Colonic mucosa (tissue), 4 donors: ENCODE data around the gene ACTRT3. TPM values are rescaled to one million over a fixed set of nuclear protein-coding genes. Genes with fewer than 3 reads are reported as not detected.
"Not testable (repeated sequence)": the region's sequence is repeated elsewhere in the genome, so short reads cannot be mapped to it uniquely, and the experiment has no call there.

Experiments used
- DNase-seq: peaks from one replicate; pipeline ENCODE4 v3.0.0-alpha.2; 2020
- H3K27ac ChIP-seq: fragments of 200-600 bp; one replicate; pipeline ENCODE4 v1.8.0; 2021
- H3K27me3 ChIP-seq: fragments of 200-600 bp; one replicate; pipeline ENCODE4 v1.8.0; 2021
- H3K36me3 ChIP-seq: fragments of 200-600 bp; one replicate; pipeline ENCODE4 v1.8.0; 2021
- H3K4me1 ChIP-seq: fragments of 200-600 bp; one replicate; pipeline ENCODE4 v1.8.0; 2021; ENCODE audit warnings: mild to moderate bottlenecking
- H3K4me3 ChIP-seq: fragments of 200-600 bp; one replicate; pipeline ENCODE4 v1.8.0; 2021
- H3K9ac ChIP-seq, 2 donors: one replicate each; pipeline ENCODE4 v1.7.0; 2013; ENCODE audit warnings: control low read depth in 2 of 2, low read depth in 2 of 2, low read length in 2 of 2
- H3K9me3 ChIP-seq: fragments of 200-600 bp; one replicate; pipeline ENCODE4 v1.8.0; 2021
- CTCF ChIP-seq: fragments of 200-600 bp; IDR thresholded peaks from one replicate; pipeline ENCODE4 v1.8.0; 2022; ENCODE audit warnings: antibody characterized with exemption, mild to moderate bottlenecking
- intact Hi-C: fragments of 100-400 bp; cut with DNase I; formaldehyde crosslinking; loops from one replicate; pipeline ENCODE4 v1.14.1; 2022
- total RNA-seq, 2 donors: library from RNA; stranded (reverse); fragmentation: NEBNext Ultra II Directional in 1 of 2; extraction: Animal tissue kit (Norgen Biotek cat#: 25700) in 1 of 2; gene quantifications; one replicate each; pipeline ENCODE4 v1.2.1, GENCODE V29; 2021
- donor health status: healthy.
- donor health status: DM: no; HTN: no; CAD: no.
- donor health status: DM: no; HTN: no; CAD: no.

Gene ACTRT3
- total RNA-seq, 2 donors from 2014 or later, result 1.2 to 1.6 TPM

- Histone ChIP-seq H3K27me3 (no peaks in the 10 kb centered on the region), H3K9ac (no peak overlapping the region), H3K4me3 (no peak overlapping the region), H3K4me1 (no peaks in the 10 kb centered on the region), H3K36me3 (no peaks in the 10 kb centered on the region), H3K9me3 (no peaks in the 10 kb centered on the region), H3K27ac (no peak overlapping the region)
- no peak for DNase-seq
- intact Hi-C loops, result no loop called here
- TF ChIP-seq CTCF, result no peak
Measured at GRCh38 chr3:169748670-169749069, 20.7 kb downstream of the ACTRT3 start.

- intact Hi-C loops, result no loop called here
- Histone ChIP-seq H3K36me3 (no peaks in the 10 kb centered on the region), H3K27ac (no peak overlapping the region), H3K4me3 (no peak overlapping the region), H3K9ac (no peak overlapping the region), H3K27me3 (no peaks in the 10 kb centered on the region), H3K4me1 (no peaks in the 10 kb centered on the region), H3K9me3 (no peaks in the 10 kb centered on the region)
- TF ChIP-seq CTCF, result no peak
- DNase-seq, result no peak
Measured at GRCh38 chr3:169746924-169747323, 22.4 kb downstream of the ACTRT3 start.

- H3K36me3 ChIP-seq, result no peaks in the 10 kb centered on the region
- TF ChIP-seq CTCF, result peak; percentile 17
- DNase-seq, result no peak
- no peaks in the 10 kb centered on the region for H3K9me3 ChIP-seq
- H3K27ac ChIP-seq, result no peak overlapping the region
- H3K4me3 ChIP-seq, result no peak overlapping the region
- H3K4me1 ChIP-seq, result no peaks in the 10 kb centered on the region
- H3K9ac ChIP-seq, result no peak overlapping the region
- no peaks in the 10 kb centered on the region for H3K27me3 ChIP-seq
- intact Hi-C loops, result no loop called here
Measured at GRCh38 chr3:169744366-169745054, 24.9 kb downstream of the ACTRT3 start.

- Histone ChIP-seq H3K36me3 (no peaks in the 10 kb centered on the region), H3K9ac (no peak overlapping the region), H3K4me3 (no peak overlapping the region), H3K27me3 (no peaks in the 10 kb centered on the region), H3K27ac (no peak overlapping the region), H3K9me3 (no peaks in the 10 kb centered on the region), H3K4me1 (no peaks in the 10 kb centered on the region)
- no peak for TF ChIP-seq CTCF
- DNase-seq, result no peak
- intact Hi-C loops, result no loop called here
Measured at GRCh38 chr3:169739067-169739466, 30.3 kb downstream of the ACTRT3 start.

- intact Hi-C loops, result not testable (repeated sequence)
Measured at GRCh38 chr3:169731857-169732256, 37.5 kb downstream of the ACTRT3 start.

GRCh38 chr3:169722724-169723123 is 46.6 kb downstream of the ACTRT3 start:
- no peaks in the 10 kb centered on the region for H3K36me3 ChIP-seq
- no peak for DNase-seq
- no peak for TF ChIP-seq CTCF
- no peak overlapping the region for H3K27ac ChIP-seq
- no peaks in the 10 kb centered on the region for H3K4me1 ChIP-seq
- H3K9me3 ChIP-seq, result no peaks in the 10 kb centered on the region
- intact Hi-C loops, result no loop called here
- H3K4me3 ChIP-seq, result no peak overlapping the region
- H3K27me3 ChIP-seq, result no peaks in the 10 kb centered on the region
- no peak overlapping the region for H3K9ac ChIP-seq

More at GRCh38 chr3:169731857-169732256, 37.5 kb downstream of the ACTRT3 start:
- not testable (repeated sequence) for H3K27ac ChIP-seq, H3K36me3 ChIP-seq, H3K4me1 ChIP-seq, H3K27me3 ChIP-seq, H3K4me3 ChIP-seq, H3K9me3 ChIP-seq, DNase-seq, H3K9ac ChIP-seq

GRCh38 chr3:169718415-169718814 is 50.9 kb downstream of the ACTRT3 start:
- H3K27ac ChIP-seq, H3K9me3 ChIP-seq, H3K4me1 ChIP-seq, H3K27me3 ChIP-seq, H3K36me3 ChIP-seq, DNase-seq, H3K9ac ChIP-seq, H3K4me3 ChIP-seq, intact Hi-C loops: not testable (repeated sequence)
